GM18505 (cell line): ENCODE data around the gene ADM2.
"Not testable (repeated sequence)": the region's sequence is repeated elsewhere in the genome, so short reads cannot be mapped to it uniquely, and the experiment has no call there.

Source experiments
- ATAC-seq: cut with Tn5 transposase; IDR thresholded peaks from one replicate; pipeline ENCODE4 v1.9.1; 2021; ENCODE audit not compliant: unreplicated experiment
- POLR2A ChIP-seq: IDR thresholded peaks from 4 replicates; pipeline ENCODE4 v1.6.1; 2011; ENCODE audit warnings: borderline replicate concordance; ENCODE audit not compliant: insufficient read depth, insufficient read length; ENCODE audit errors: extremely low read depth

ADM2 gene

GRCh38 chr22:50529416-50529896, 48.1 kb downstream of the ADM2 start:
- no peak for TF ChIP-seq POLR2A
- no peak for ATAC-seq

GRCh38 chr22:50529897-50530579, 48.7 kb downstream of the ADM2 start, which contains the start of gene TYMP:
Gene TYMP, minus strand, starts transcription at chr22:50530012. Its CDS starts 303 bp downstream, at chr22:50529709.
- no peak for ATAC-seq

GRCh38 chr22:50530580-50530876, 49.2 kb downstream of the ADM2 start:
- no peak for ATAC-seq
- no peak for TF ChIP-seq POLR2A

More at GRCh38 chr22:50529897-50530579, 48.7 kb downstream of the ADM2 start, which contains the start of gene TYMP:
- peak; percentile 50 for TF ChIP-seq POLR2A

- no peak for ATAC-seq
- TF ChIP-seq POLR2A, result peak; percentile 84
Measured at GRCh38 chr22:50530877-50531545, 49.7 kb downstream of the ADM2 start.

- TF ChIP-seq POLR2A, result peak; percentile 51
- ATAC-seq, result no peak
Measured at GRCh38 chr22:50531546-50531961, 50.2 kb downstream of the ADM2 start.

- ATAC-seq, result no peak
- TF ChIP-seq POLR2A, result no peak
Measured at GRCh38 chr22:50531962-50532674, 50.8 kb downstream of the ADM2 start.

- ATAC-seq, result no peak
- no peak for TF ChIP-seq POLR2A
Measured at GRCh38 chr22:50532824-50533796, 51.8 kb downstream of the ADM2 start.

GRCh38 chr22:50533856-50534711, 52.7 kb downstream of the ADM2 start:
- not testable (repeated sequence) for ATAC-seq
- peak; percentile 20 for TF ChIP-seq POLR2A

- no peak for ATAC-seq
- no peak for TF ChIP-seq POLR2A
Measured at GRCh38 chr22:50535113-50535512, 53.8 kb downstream of the ADM2 start.
